Ascending aorta (tissue), 2 donors: ENCODE measurements around the gene SERPINB6. TPM values are rescaled to one million over a fixed set of nuclear protein-coding genes. Genes with fewer than 3 reads are reported as not detected.

ENCODE experiments used
- DNase-seq, 2 donors: peaks; one replicate each; pipeline ENCODE4 v3.0.0-alpha.2; 2019; ENCODE audit warnings: low spot score in 2 of 2
- H3K27ac ChIP-seq, 2 donors: fragments of 200-600 bp; sonication (generic); one replicate each; pipeline ENCODE4 v1.5.1; 2016 to 2017; ENCODE audit warnings: mild to moderate bottlenecking in 1 of 2
- H3K27me3 ChIP-seq: fragments of 200-600 bp; sonication (generic); one replicate; pipeline ENCODE4 v1.5.1; 2017
- H3K36me3 ChIP-seq, 2 donors: fragments of 200-600 bp; sonication (generic); one replicate each; pipeline ENCODE4 v1.5.1; 2016
- H3K4me1 ChIP-seq, 2 donors: fragments of 200-600 bp; sonication (generic); one replicate each; pipeline ENCODE4 v1.5.1; 2016 to 2017; ENCODE audit warnings: mild to moderate bottlenecking in 1 of 2
- H3K4me3 ChIP-seq, 2 donors: fragments of 200-600 bp; sonication (generic); one replicate each; pipeline ENCODE4 v1.5.1; 2016 to 2017; ENCODE audit warnings: mild to moderate bottlenecking in 1 of 2
- H3K9me3 ChIP-seq, 2 donors: fragments of 200-600 bp; sonication (generic); one replicate each; pipeline ENCODE4 v1.5.1; 2016
- CTCF ChIP-seq, 3 experiments: fragments of 200-600 bp in 2 of 3; fragments of 450-650 bp in 1 of 3; sonication (generic) in 2 of 3; IDR thresholded peaks; one replicate each; pipeline ENCODE4 v1.5.1; 2016 to 2019; ENCODE audit warnings: antibody characterized with exemption in 3 of 3, mild to moderate bottlenecking in 1 of 3, moderate library complexity in 1 of 3
- intact Hi-C: fragments of 100-400 bp; cut with DNase I; formaldehyde crosslinking; loops from one replicate; pipeline ENCODE4 v1.15.1; 2023
- total RNA-seq: library from RNA; depleted of rRNA; stranded (reverse); fragments of >200 nt; gene quantifications from one replicate; pipeline ENCODE4 v1.1.0, GENCODE V29; 2016

The SERPINB6 gene
- total RNA-seq, 1 donor from 2014 or later: 222 TPM

GRCh38 chr6:2900821-2901644, 70.3 kb downstream of the SERPINB6 start:
- no peak for TF ChIP-seq CTCF (IDR thresholded peaks at IDR 0.05)
- DNase-seq: no peak
- H3K27ac ChIP-seq: no peak overlapping the region

DNA sequence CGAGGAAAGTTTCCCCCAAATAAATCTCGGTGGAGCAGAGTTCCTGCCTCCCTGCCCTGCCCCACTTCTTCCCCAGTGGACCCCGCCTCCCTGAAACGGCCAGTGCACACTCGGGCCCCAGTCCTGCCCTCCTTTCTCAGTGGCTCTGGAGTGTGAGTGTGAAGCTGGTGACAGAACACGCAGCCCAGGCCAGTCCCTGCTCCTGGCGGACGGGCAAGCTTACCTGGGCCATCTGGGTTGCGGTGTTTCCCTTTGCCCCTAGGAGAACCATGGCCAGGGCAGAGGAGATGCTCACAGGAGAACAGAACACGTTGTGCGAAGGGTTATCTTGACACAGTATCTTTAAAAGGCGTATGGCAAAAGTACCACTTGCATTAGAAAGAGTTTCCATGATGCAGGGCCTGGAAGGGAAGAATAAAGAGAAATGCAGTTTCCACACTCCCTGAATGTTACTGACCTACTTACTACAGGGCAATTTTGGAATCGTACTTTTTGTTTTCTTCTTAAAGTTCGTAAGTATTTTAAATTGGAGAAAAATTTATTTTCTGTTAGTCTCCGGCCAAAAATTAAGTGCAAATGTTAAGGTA, 71.1 kb downstream of the SERPINB6 start:
- Histone ChIP-seq H3K4me3 (peak overlapping the region in 1 of 2 donors; percentile 96), H3K36me3 (peaks cover 4 to 6% of the 10 kb centered on the region in 2 donors), H3K27ac (peak overlapping the region in 1 of 2 donors; percentile 45), H3K9me3 (no peaks in the 10 kb centered on the region), H3K4me1 (peaks cover 3 to 8% of the 10 kb centered on the region in 2 donors), H3K27me3 (no peaks in the 10 kb centered on the region)
- intact Hi-C loops: no loop called here
- TF ChIP-seq CTCF (IDR thresholded peaks at IDR 0.05): no peak
- no peak for DNase-seq

More at GRCh38 chr6:2900821-2901644, 70.3 kb downstream of the SERPINB6 start:
- Histone ChIP-seq H3K36me3 (peaks cover 0 to 1% of the 10 kb centered on the region in 2 donors), H3K4me1 (peaks cover 3 to 8% of the 10 kb centered on the region in 2 donors), H3K4me3 (peak overlapping the region in 1 of 2 donors; percentile 96), H3K9me3 (no peaks in the 10 kb centered on the region), H3K27me3 (no peaks in the 10 kb centered on the region)
- intact Hi-C loops: no loop called here

DNA sequence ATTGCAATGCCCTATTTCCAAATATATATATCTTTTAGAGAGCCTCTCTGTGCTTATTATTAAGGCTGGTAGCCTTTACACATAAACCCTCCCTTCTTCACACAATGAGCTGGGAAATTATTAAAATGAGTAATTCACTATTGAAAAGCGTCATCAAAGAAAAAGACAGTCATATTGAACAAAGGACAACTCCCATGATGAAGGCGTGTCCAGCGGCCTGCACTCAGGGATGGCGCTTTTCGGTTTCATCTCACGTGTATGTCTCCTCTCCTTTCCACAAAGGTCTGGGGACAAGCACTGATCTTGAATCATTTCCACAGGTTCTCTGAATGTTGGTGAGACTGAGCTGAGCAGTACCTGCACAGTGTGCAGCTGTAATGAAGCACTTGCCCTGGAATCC, 71.8 kb downstream of the SERPINB6 start:
- no peaks in the 10 kb centered on the region for H3K27me3 ChIP-seq
- no peak for DNase-seq
- no peak overlapping the region for H3K27ac ChIP-seq
- intact Hi-C loops: no loop called here
- TF ChIP-seq CTCF (IDR thresholded peaks at IDR 0.05): no peak
- H3K4me1 ChIP-seq: peaks cover 3 to 8% of the 10 kb centered on the region in 2 donors
- no peaks in the 10 kb centered on the region for H3K9me3 ChIP-seq
- no peak overlapping the region for H3K4me3 ChIP-seq
- peaks cover 8 to 14% of the 10 kb centered on the region in 2 donors for H3K36me3 ChIP-seq

Other genes starting within 250 kb of the SERPINB6 start
- gene MYLK4, start 220.6 kb downstream of the SERPINB6 start, total RNA-seq: not detected
- 100 TPM for gene WRNIP1, start 206.2 kb downstream of the SERPINB6 start, total RNA-seq
- 14.0 TPM for gene SERPINB1, start 129.7 kb downstream of the SERPINB6 start, total RNA-seq
- gene SERPINB9, start 68.3 kb downstream of the SERPINB6 start, total RNA-seq: 6.5 TPM
- 7.7 TPM for gene NQO2, start 28.3 kb upstream of the SERPINB6 start, total RNA-seq
- 20.1 TPM for gene RIPK1, start 96.9 kb upstream of the SERPINB6 start, total RNA-seq
- gene BPHL, start 147.1 kb upstream of the SERPINB6 start, total RNA-seq: 7.7 TPM
- 121 TPM for gene TUBB2A, start 186.0 kb upstream of the SERPINB6 start, total RNA-seq